ENCODE data around the gene ZCCHC7.

Gene ZCCHC7

DNA sequence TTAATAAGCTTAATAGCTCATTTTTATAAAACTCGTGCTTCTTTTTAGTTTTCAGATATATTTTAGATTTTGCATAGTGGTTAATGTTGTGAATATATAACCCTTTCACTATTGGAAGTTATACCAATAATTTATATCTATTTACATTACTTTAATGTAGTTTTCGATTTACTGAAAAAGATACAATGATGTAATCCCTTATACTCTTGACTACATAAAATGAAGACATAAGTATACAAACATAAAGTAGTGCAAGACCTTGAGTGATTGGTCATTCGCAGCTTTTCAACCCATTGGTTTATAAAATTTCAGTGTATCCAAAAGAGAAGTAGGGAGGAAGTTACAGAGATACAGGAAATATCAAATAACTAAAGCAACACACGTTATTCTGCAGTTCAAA is 217.8 kb downstream of the ZCCHC7 start:
- no peak for DNase-seq (ENCODE audit: low spot score)

DNA sequence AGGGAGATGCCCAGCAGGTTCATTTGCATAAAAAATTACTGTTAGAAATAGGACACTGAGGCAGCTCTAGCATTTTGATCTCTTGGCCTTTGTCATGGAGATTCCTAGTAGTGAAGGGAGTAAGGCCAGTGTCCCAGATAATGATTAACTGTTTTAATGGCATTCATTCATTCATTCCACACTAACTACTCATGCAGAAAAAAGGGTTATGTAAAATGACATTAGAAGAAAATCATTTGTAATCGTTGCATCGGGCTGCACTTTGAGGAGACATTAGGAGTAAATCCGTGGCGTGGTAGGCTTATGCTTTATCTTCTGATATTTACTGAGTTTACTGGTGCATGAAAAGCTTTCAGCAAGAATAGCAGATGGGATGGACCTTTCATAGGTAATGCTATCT is 219.5 kb downstream of the ZCCHC7 start:
- no peak for DNase-seq (ENCODE audit: low spot score)

GRCh38 chr9:37340961-37341360 is 220.6 kb downstream of the ZCCHC7 start:
- DNase-seq (ENCODE audit: low spot score) = no peak

GRCh38 chr9:37341704-37342103 is 221.3 kb downstream of the ZCCHC7 start:
- DNase-seq (ENCODE audit: low spot score) = no peak

DNA sequence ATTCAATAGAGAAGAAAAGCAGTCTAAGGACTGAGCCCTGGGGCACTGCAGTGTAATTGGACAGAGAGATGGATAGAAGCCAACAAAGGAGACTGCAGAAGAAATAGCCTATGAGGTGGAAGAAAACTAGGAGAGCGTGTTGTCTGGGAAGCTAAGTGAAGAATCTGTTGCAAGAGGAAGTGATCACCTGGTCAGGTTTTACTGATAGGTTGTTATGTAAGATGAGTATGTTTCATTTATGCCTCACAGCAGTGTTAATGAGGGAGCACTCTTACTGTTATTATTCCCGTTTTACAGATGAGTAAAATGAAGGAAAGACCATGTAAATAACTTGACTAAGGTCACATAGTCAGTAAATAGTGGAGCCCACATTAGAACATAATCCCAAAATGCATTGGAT is 222.1 kb downstream of the ZCCHC7 start:
- DNase-seq (ENCODE audit: low spot score) = no peak

- DNase-seq (ENCODE audit: low spot score) = no peak
Measured at GRCh38 chr9:37342895-37343294, 222.5 kb downstream of the ZCCHC7 start.

DNA sequence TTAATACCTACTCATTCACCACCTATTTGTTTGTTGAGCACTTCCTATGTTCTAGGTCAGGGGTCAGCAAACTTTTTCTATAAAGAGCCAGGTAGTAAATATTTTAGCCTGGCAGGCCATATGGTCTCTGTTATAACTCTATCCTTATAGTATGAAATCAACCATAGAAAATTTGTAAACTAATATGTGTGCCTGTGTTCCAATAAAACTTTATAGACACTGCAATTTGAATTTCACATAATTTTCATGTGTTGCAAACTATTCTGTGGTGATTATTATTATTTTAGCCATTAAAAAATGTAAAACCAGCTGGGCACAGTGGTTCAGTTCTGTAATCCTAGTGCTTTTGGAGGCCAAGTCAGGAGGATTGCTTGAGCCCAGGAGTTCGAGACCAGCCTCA is 223.3 kb downstream of the ZCCHC7 start:
- DNase-seq (ENCODE audit: low spot score) = no peak

GRCh38 chr9:37345038-37345437 is 224.7 kb downstream of the ZCCHC7 start:
- DNase-seq (ENCODE audit: low spot score) = no peak

DNA sequence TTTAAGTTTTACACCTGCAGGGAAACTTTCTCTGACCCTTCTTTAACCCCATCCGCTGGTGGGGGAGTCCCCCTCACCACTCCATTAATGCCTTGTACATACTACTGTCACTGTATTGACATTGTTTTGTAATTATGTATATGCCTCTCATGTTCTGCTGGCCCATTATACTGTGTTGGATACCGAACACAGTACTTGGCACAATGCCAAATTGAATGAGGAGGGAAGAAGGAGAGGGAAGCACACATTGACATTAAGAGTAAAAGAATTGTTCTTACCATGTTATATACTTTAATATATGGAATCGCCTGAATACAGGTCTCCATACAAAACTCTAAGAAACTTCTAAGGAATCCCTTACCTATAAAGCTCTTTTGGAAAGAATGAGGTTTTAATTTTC is 228.5 kb downstream of the ZCCHC7 start:
- peak; percentile 21 for DNase-seq (ENCODE audit: low spot score)

DNA sequence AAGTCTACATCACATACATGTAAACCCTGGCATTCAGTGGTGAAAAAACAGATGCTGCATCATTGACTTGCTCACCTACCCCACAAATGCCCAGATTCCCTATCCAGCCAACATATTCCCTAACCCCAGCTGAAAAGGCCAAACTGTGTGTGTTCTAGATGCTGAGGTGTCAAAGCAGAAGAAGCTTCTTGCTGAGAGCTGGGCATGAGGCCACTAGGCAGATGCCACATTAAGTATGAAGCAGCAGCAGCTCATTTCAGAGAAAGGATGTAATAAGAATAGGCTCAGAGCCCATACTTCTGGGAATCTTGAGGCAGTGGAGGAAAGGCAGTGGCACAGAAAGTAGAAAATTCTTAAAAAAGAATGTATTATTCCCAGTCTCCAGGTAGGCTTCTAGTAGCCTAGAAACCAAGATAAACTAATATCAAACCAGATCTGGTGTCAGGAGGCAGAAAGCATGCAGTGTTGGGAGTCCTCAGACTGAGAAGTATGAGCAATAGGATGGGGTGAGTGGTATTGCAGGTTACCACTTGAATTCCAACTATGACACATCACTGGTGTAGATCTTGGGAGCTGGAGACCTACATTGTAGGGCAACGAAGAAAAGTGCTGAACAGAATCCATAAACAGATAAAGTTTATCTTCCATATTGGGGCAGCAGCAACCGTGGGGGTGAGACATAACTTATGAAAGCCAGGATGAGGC is 230.3 kb downstream of the ZCCHC7 start:
- DNase-seq (ENCODE audit: low spot score) = no peak

DNA sequence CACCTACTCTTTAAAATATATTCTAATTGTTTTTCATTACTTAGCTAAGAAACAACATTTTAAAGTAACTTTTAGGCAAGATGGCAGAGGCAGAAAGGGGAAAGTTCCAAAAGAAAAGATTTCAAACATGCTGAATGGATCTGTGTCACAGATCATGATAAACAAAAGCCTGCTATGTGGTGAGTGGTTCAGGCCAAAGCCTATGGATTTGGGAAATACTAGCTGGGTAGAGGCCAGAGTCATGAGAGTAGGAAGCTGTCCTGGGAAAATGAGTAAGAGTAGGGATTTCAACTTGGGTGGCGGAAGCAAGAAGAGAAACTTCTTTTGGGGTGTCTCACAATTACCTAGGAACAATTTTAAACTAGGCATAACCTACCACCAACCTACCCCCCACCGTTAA is 233.4 kb downstream of the ZCCHC7 start:
- DNase-seq (ENCODE audit: low spot score) = no peak

- no peak for DNase-seq (ENCODE audit: low spot score)
Measured at GRCh38 chr9:37362430-37362829, 242.1 kb downstream of the ZCCHC7 start.

GRCh38 chr9:37363124-37363523 is 242.8 kb downstream of the ZCCHC7 start:
- DNase-seq (ENCODE audit: low spot score) = no peak

DNA sequence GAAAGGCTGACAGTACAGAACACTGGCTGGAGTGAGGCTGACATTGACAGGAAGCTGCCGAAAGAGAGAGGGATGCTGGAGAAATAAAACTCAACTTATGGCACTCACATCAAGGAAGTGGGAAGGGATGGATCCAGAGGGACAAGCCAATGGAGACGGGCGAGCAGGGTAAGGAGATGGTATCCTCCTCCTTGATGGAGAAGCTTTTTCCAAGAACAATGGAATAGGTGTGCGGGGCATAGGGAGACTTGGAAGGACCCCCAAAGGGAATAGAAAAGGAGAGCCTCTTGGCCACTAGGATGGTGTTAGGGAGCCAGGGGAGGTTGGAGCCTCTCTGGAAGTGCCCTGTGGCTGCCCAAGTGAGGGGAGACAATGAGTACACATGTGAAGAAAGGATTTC is 243.8 kb downstream of the ZCCHC7 start:
- no peak for DNase-seq (ENCODE audit: low spot score)

DNA sequence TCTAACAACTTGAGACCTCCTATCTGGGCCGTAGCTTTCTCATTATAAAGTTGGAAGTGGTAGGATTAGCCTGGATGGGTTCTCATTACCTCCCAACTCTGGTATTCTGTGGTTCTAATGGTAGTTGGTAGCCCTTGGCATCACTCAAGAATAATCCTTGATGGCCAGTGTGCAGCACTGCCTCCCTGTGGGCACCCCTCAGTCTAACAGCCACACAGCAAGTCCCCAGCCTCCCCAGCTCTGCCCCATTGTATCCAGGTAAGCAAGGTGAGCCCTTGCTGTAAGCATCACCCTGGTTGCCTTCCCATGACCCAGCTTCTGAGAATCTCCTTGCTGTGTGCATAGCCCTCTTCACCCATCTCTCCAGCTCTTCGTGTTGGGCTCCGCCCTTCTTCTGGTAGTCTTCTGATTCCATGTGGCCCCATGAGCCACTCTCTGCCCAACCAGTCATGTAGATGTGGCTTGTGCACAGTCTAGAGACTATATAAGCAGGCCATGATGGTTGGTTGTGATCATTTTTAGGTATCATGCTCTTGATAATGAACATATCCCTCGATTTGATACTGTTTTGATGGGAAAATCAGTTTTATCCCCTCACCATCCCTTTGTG is 244.5 kb downstream of the ZCCHC7 start:
- DNase-seq (ENCODE audit: low spot score) = no peak

GRCh38 chr9:37369671-37370070 is 249.3 kb downstream of the ZCCHC7 start:
- no peak for DNase-seq (ENCODE audit: low spot score)

DNA sequence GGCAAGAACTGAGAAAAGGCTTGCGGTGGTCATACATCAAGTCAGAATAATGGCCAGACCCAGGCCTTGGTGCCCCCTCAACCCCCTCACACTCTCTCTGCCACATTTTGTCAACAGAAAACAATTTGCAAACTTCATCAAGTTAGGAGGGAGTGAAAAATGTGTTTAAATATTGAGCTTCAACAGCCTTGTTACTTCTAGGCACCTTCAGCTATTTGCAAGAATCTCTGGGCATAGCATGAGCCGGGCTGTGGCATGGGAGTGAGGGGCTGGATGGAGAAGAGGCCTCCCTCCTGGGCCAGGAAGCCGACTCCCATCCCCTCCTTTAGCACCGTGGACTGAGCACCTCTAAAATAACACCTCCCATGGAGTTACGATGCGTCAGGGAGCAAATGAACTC is 249.9 kb downstream of the ZCCHC7 start:
- DNase-seq (ENCODE audit: low spot score) = no peak

DNA sequence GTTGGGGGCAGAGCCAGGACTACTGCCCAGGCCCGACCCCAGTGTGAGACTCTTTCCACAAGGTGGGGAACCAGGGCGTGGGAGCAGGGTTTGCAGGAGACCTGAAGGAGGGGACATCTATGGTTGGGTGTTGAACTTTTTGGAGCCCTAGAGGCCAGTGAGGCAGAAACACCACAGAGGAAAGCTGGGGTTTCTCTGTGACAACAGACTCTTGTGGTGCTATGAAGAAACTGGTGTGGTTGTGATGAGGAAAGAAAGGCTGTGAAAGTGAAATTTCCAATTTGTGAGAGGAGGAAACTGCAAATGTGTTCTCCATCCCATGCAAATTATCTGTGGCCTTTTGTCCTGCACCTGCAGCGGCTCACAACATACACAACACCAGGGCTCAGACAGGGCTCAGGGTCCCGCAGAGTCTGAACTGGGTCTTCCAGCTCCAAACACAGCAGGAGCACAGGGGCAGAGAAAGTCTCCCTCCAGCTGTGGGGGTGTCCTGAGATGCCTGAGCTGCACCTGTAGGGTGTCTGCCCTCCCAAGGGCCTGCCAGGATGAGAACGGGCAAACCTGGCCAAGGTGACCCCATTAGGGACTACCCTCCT is 250.7 kb downstream of the ZCCHC7 start:
- DNase-seq (ENCODE audit: low spot score) = no peak

DNA sequence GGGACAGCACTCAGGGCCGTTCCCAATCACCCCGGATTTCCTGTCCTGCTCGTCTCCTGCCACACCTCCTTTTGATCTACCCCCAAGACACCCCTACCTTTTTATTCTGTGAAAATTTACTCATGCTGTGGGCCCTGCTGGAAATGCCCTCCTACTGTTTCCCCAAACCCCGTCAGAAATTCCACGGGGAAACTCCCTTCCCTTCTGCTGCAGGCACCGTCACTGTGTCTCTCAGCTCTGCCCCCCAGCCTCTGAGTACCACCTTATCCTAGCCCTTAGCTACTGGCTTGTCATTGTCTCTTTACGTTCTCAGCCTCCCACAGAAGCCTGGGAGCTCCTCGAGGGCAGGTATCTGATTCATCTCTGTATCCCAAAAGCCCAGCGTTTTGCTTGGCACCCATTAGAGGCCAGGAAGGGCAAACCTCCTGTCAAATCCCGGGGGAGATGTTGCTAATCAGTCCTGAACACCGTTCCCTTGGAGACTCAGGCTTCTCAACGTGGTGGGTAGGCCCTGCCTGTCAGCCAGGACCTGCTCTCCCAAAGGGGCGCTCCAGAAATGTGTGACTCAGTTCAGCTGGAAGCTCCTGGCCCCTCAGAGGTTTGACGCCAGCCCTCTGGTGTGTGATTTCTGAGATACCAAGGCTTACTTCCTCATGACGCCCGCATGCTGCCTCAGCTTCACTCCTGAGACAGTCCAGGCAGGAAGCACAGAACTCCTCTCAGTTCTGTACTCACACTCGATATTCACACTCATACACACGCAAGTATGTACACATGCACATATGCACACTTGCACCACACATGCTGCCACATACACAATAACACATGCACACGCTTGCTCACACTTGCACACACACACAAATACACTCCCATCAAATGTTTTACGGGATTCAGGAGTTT is 251.4 kb downstream of the ZCCHC7 start:
- DNase-seq (ENCODE audit: low spot score) = no peak

- no peak for DNase-seq (ENCODE audit: low spot score)
Measured at GRCh38 chr9:37372839-37373238, 252.5 kb downstream of the ZCCHC7 start.

DNA sequence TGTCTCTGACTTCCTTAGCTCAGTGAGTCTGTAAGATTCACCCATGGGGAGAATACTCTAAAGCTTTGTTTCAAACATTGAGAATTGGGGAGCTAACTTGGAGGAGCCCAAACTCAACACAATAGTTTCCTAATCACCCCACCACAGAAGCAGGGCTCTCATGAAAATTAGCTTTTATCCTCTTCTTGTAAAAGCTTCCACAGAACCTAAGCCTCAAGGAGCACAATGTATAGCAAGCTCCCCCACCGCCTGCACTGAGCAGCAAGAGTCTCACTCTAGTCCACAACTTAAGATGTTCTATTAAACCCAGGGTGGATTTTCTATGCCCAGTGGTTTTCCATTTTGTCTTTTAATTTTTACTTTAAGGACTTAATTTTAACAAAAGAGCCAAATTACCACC is 253.2 kb downstream of the ZCCHC7 start:
- DNase-seq (ENCODE audit: low spot score) = no peak

- no peak for DNase-seq (ENCODE audit: low spot score)
Measured at GRCh38 chr9:37374892-37375291, 254.5 kb downstream of the ZCCHC7 start.
